ENCODE data around the gene CDK2AP2. TPM values are rescaled to one million over a fixed set of nuclear protein-coding genes. Genes with fewer than 3 reads are reported as not detected.
"Not testable (repeated sequence)": the region's sequence is repeated elsewhere in the genome, so short reads cannot be mapped to it uniquely, and the experiment has no call there.

Gene CDK2AP2
- total RNA-seq, 4 donors from 2014 or later: 60.4 to 97.7 (median 77.2) TPM

DNA sequence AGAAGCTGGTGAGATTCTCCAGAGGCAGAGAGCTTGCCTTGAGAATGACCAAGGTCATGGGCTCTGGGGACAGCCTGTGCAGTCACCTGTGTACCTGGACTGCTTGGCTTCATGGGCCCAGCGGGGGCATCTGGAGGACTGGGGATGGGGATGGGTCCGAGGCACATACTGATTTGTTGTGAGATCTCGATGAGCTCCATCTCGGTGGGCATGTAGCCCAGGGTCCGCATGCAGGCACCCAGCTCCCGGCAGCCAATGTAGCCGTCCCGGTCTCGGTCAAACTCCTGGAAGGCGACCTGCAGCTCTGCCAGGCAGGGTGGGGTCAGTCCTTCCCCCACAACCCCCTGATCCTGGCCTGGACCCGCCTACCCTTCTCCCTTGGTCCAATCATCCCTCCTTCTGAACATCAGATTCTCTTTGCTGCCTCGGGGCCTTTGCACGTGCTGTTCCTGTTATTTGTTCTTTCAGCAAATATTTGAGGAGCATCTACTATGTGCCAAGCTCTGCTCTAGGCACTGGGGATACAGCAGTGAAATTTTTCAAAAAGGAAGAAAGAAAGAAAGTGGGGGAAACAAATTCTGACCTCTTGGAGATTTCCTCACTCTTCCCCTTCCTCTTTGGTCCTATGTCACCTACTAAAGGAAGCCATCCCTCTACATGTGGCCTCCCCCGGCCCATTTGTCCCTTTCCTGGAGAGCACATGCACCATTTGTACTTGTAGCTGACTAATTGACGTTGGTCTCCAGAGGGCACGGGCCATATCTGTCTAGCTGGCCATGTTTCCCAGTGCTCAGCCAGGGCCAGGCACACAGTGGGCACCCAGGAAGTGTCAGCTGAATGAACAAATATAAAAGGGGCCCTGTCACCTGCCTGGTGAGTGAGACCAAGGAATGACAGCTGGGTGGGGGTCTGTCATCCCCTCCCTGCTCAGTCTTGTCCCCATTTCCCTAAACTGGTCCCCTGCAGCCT, 13.2 kb upstream of the CDK2AP2 start:
- H3K27me3 ChIP-seq: no peaks in the 10 kb centered on the region
- H3K27ac ChIP-seq: no peak overlapping the region

GRCh38 chr11:67519726-67520125, 11.8 kb upstream of the CDK2AP2 start:
- no peak for TF ChIP-seq POLR2A (IDR thresholded peaks at IDR 0.05)
- TF ChIP-seq, protein P1, sequence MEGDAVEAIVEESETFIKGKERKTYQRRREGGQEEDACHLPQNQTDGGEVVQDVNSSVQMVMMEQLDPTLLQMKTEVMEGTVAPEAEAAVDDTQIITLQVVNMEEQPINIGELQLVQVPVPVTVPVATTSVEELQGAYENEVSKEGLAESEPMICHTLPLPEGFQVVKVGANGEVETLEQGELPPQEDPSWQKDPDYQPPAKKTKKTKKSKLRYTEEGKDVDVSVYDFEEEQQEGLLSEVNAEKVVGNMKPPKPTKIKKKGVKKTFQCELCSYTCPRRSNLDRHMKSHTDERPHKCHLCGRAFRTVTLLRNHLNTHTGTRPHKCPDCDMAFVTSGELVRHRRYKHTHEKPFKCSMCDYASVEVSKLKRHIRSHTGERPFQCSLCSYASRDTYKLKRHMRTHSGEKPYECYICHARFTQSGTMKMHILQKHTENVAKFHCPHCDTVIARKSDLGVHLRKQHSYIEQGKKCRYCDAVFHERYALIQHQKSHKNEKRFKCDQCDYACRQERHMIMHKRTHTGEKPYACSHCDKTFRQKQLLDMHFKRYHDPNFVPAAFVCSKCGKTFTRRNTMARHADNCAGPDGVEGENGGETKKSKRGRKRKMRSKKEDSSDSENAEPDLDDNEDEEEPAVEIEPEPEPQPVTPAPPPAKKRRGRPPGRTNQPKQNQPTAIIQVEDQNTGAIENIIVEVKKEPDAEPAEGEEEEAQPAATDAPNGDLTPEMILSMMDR (IDR thresholded peaks at IDR 0.05): no peak
- Histone ChIP-seq H3K27me3 (no peaks in the 10 kb centered on the region), H3K9me3 (no peaks in the 10 kb centered on the region), H3K36me3 (no peaks in the 10 kb centered on the region), H3K4me1 (peaks cover 0 to 7% (median 0%) of the 10 kb centered on the region in 4 donors), H3K4me3 (no peak overlapping the region), H3K27ac (no peak overlapping the region)
- DNase-seq: no peak

More for the DNA sequence above, 13.2 kb upstream of the CDK2AP2 start:
- H3K9me3 ChIP-seq: no peaks in the 10 kb centered on the region
- H3K4me3 ChIP-seq: no peak overlapping the region
- TF ChIP-seq POLR2A (IDR thresholded peaks at IDR 0.05): no peak
- TF ChIP-seq, protein P1 (IDR thresholded peaks at IDR 0.05): no peak
- no peaks in the 10 kb centered on the region for H3K36me3 ChIP-seq
- H3K4me1 ChIP-seq: peaks cover 0 to 7% (median 0%) of the 10 kb centered on the region in 4 donors
- no peak for DNase-seq

DNA sequence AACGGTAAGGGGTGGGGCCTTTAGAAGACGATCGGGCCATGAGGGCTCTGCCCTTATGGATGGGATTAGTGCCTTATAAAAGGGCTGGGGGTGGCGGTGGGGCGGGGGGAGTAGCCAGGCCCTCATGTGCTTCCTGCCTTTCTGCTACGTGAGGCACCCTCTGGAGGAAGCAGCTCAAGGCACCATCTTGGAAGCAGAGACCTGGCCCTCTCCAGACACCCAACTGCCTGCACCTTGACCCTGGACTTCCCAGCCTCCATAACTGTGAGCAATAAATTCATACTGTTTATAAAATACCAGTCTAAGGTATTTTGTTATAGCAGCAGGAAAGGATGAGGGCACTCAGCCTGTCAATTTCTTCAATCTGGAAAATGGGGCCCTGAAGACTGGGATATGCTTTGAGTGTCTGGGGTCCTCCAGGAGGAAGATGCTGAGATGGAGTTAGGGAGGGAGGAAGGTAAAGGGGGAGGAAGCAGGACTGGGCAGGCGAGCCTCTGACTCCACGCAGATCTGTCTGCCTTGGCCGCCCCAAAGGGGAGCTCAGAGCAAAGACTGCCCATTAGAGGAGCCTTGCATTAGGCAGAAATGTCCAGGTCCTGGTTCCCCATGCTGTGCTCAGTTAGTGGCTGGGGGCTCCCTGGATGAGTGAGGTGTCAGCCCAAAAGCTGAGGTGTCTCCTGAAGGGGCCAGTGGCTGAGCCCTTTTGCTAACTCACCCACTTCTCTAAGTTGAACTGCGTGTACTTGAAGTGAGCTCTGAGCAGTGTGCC, 10.0 kb upstream of the CDK2AP2 start:
- Histone ChIP-seq H3K27me3 (no peaks in the 10 kb centered on the region), H3K4me3 (no peak overlapping the region), H3K9me3 (no peaks in the 10 kb centered on the region), H3K27ac (no peak overlapping the region), H3K36me3 (no peaks in the 10 kb centered on the region), H3K4me1 (no peaks in the 10 kb centered on the region)
- no peak for DNase-seq
- TF ChIP-seq, protein P1 (IDR thresholded peaks at IDR 0.05): no peak
- no peak for TF ChIP-seq POLR2A (IDR thresholded peaks at IDR 0.05)

GRCh38 chr11:67516806-67517205, 8.8 kb upstream of the CDK2AP2 start:
- no peak for DNase-seq
- H3K27ac ChIP-seq: no peak overlapping the region
- no peaks in the 10 kb centered on the region for H3K9me3 ChIP-seq
- H3K36me3 ChIP-seq: no peaks in the 10 kb centered on the region
- TF ChIP-seq POLR2A (IDR thresholded peaks at IDR 0.05): no peak
- TF ChIP-seq, protein P1 (IDR thresholded peaks at IDR 0.05): no peak
- H3K4me1 ChIP-seq: no peaks in the 10 kb centered on the region
- H3K4me3 ChIP-seq: no peak overlapping the region
- no peaks in the 10 kb centered on the region for H3K27me3 ChIP-seq

- peaks cover 0 to 10% (median under 1%) of the 10 kb centered on the region in 4 donors for H3K4me1 ChIP-seq
- no peak for TF ChIP-seq POLR2A (IDR thresholded peaks at IDR 0.05)
- TF ChIP-seq, protein P1 (IDR thresholded peaks at IDR 0.05): no peak
- DNase-seq: no peak
Measured at GRCh38 chr11:67514116-67514515, 6.2 kb upstream of the CDK2AP2 start.

GRCh38 chr11:67511558-67511957, 3.6 kb upstream of the CDK2AP2 start:
- not testable (repeated sequence) for H3K4me3 ChIP-seq, H3K9me3 ChIP-seq, DNase-seq, H3K27ac ChIP-seq, H3K36me3 ChIP-seq, H3K27me3 ChIP-seq
- H3K4me1 ChIP-seq: peaks cover 0 to 26% (median 13%) of the 10 kb centered on the region in 4 donors

More at GRCh38 chr11:67514116-67514515, 6.2 kb upstream of the CDK2AP2 start:
- H3K9me3 ChIP-seq: no peaks in the 10 kb centered on the region
- H3K4me3 ChIP-seq: no peak overlapping the region
- H3K27me3 ChIP-seq: no peaks in the 10 kb centered on the region
- no peak overlapping the region for H3K27ac ChIP-seq
- no peaks in the 10 kb centered on the region for H3K36me3 ChIP-seq

Measured in Peyer's patch (tissue), 4 donors.